CD14-positive monocyte (primary cell): ENCODE data around the gene ICE1. TPM values are rescaled to one million over a fixed set of nuclear protein-coding genes. Genes with fewer than 3 reads are reported as not detected.

Source experiments
- DNase-seq, 3 donors: peaks; one replicate each; pipeline ENCODE4 v3.0.0-alpha.2; 2011 to 2022
- H2AFZ ChIP-seq: 2 replicates; pipeline ENCODE4 v1.6.0; 2012; ENCODE audit warnings: mild to moderate bottlenecking, low read depth, low read length, inconsistent platforms; ENCODE audit not compliant: insufficient read depth, poor library complexity, severe bottlenecking
- H3K27ac ChIP-seq, 2 donors: 1 replicate in 1 of 2; 2 replicates in 1 of 2; pipeline ENCODE4 v1.5.1; 2012 to 2013; ENCODE audit warnings: low read length in 2 of 2, control low read depth in 1 of 2, inconsistent platforms in 1 of 2, low read depth in 1 of 2, mild to moderate bottlenecking in 1 of 2
- H3K27me3 ChIP-seq, 2 donors: one replicate each; pipeline versions ENCODE4 v1.6.0 to v1.6.1; 2011 to 2013; ENCODE audit warnings: low read length in 2 of 2; ENCODE audit not compliant: control insufficient read depth in 2 of 2, insufficient read depth in 2 of 2
- H3K36me3 ChIP-seq, 2 donors: replicated peaks in 1 of 2; 1 replicate in 1 of 2; 2 replicates in 1 of 2; pipeline versions ENCODE4 v1.5.1 to v1.6.1; 2012 to 2013; ENCODE audit warnings: low read length in 2 of 2, control low read depth in 1 of 2, inconsistent platforms in 1 of 2, mild to moderate bottlenecking in 1 of 2; ENCODE audit not compliant: insufficient read depth in 2 of 2, control insufficient read depth in 1 of 2
- H3K4me1 ChIP-seq, 2 donors: 1 replicate in 1 of 2; 2 replicates in 1 of 2; pipeline versions ENCODE4 v1.5.1 to v1.6.1; 2012 to 2013; ENCODE audit warnings: low read length in 2 of 2, control low read depth in 1 of 2, inconsistent platforms in 1 of 2, mild to moderate bottlenecking in 1 of 2, moderate library complexity in 1 of 2; ENCODE audit not compliant: insufficient read depth in 2 of 2, control insufficient read depth in 1 of 2
- H3K4me2 ChIP-seq: replicated peaks from 2 replicates; pipeline ENCODE3; 2012; ENCODE audit warnings: low read length, moderate library complexity, mild to moderate bottlenecking; ENCODE audit not compliant: poor library complexity, severe bottlenecking; ENCODE audit errors: extremely low read depth
- H3K4me3 ChIP-seq, 3 experiments: fragments of 200-600 bp in 1 of 3; sonication (generic) in 1 of 3; replicated peaks in 1 of 3; 1 replicate in 2 of 3; 2 replicates in 1 of 3; pipeline ENCODE4 v1.5.1; 2011 to 2013; ENCODE audit warnings: low read length in 3 of 3, mild to moderate bottlenecking in 3 of 3, control low read depth in 2 of 3, low read depth in 2 of 3, inconsistent platforms in 1 of 3, moderate library complexity in 1 of 3
- H3K79me2 ChIP-seq: 2 replicates; pipeline ENCODE4 v1.6.0; 2012; ENCODE audit warnings: mild to moderate bottlenecking, control low read depth, inconsistent platforms, low read length, moderate library complexity; ENCODE audit not compliant: insufficient read depth
- H3K9ac ChIP-seq: 2 replicates; pipeline ENCODE4 v1.6.0; 2017; ENCODE audit warnings: low read length, mild to moderate bottlenecking; ENCODE audit not compliant: insufficient read depth, poor library complexity, severe bottlenecking
- H3K9me3 ChIP-seq, 2 donors: replicated peaks in 1 of 2; 1 replicate in 1 of 2; 2 replicates in 1 of 2; pipeline versions ENCODE4 v1.5.1 to v1.6.1; 2012 to 2013; ENCODE audit warnings: low read length in 2 of 2, control low read depth in 1 of 2; ENCODE audit not compliant: control insufficient read depth in 1 of 2, insufficient read depth in 1 of 2
- H4K20me1 ChIP-seq: 2 replicates; pipeline ENCODE4 v1.6.0; 2012; ENCODE audit warnings: mild to moderate bottlenecking, low read length, control low read depth, moderate library complexity; ENCODE audit not compliant: insufficient read depth
- H3K27ac Mint-ChIP-seq, 7 donors: one replicate each; pipeline ENCODE4 v1.8.0; 2020; ENCODE audit warnings: mild to moderate bottlenecking in 7 of 7, mixed read lengths in 7 of 7, moderate library complexity in 6 of 7, inconsistent platforms in 2 of 7
- H3K27me3 Mint-ChIP-seq, 3 donors: one replicate each; pipeline ENCODE4 v1.8.0; 2021 to 2022; ENCODE audit warnings: low read depth in 3 of 3, mild to moderate bottlenecking in 3 of 3, mixed read lengths in 3 of 3, moderate library complexity in 3 of 3, inconsistent platforms in 1 of 3
- H3K36me3 Mint-ChIP-seq, 2 donors: one replicate each; pipeline ENCODE4 v1.8.0; 2020; ENCODE audit warnings: mixed read lengths in 2 of 2, inconsistent platforms in 1 of 2, mild to moderate bottlenecking in 1 of 2
- H3K4me1 Mint-ChIP-seq: one replicate; pipeline ENCODE4 v1.8.0; 2020; ENCODE audit warnings: mild to moderate bottlenecking, mixed read lengths
- H3K4me3 Mint-ChIP-seq, 2 donors: one replicate each; pipeline ENCODE4 v1.8.0; 2020; ENCODE audit warnings: mild to moderate bottlenecking in 2 of 2, mixed read lengths in 2 of 2, moderate library complexity in 1 of 2
- H3K9me3 Mint-ChIP-seq, 7 donors: one replicate each; pipeline ENCODE4 v1.8.0; 2020 to 2022; ENCODE audit warnings: mixed read lengths in 7 of 7, mild to moderate bottlenecking in 6 of 7, moderate library complexity in 6 of 7, inconsistent platforms in 2 of 7
- WGBS: methylation state at CpG from one replicate; pipeline ENCODE4 v1.1.5; 2013; ENCODE audit warnings: missing lambda C conversion rate; ENCODE audit not compliant: insufficient coverage; 5-methylcytosine and 5-hydroxymethylcytosine counted together
- intact Hi-C, 2 donors: fragments of 100-400 bp; cut with micrococcal nuclease; formaldehyde crosslinking; loops; one replicate each; pipeline versions ENCODE4 v1.15.0 to v1.15.1; 2023
- polyA plus RNA-seq, 3 donors: library from polyadenylated mRNA; depleted of rRNA in 1 of 3; unstranded in 2 of 3; stranded (reverse) in 1 of 3; fragments of 300-500 nt in 2 of 3; fragments of >200 nt in 1 of 3; fragmentation: Illumina TruSeq in 2 of 3; gene quantifications; 1 replicate in 2 of 3; 2 replicates in 1 of 3; pipeline ENCODE4 v1.2.3, GENCODE V29; 2012 to 2021
- TF ChIP-seq, protein P1 (sequence below): fragments of 200-600 bp; IDR thresholded peaks from one replicate; pipeline ENCODE4 v1.8.0; 2022; ENCODE audit warnings: antibody characterized with exemption, mild to moderate bottlenecking

ICE1 gene
- polyA plus RNA-seq, 3 donors = 2.4 to 8.2 (median 6.4) TPM

DNA sequence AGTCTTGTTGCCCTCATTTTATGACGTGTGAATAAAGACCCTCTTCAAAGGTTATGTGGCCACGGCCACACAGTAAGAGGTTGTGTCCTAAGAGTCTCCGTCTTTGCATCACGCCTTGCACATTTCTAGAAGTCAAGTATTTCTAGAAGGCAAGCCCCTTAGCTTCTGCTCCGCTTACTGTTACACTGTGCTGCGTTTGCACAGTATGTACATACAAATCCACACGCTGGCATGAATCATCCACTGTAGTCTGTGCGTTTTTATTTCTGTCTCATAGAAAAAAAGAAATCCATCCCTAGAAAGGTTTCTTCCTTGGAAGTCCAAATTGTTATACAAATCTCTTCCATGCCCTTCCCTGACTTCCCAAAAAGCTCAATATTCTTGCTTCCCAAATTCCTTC is 21.4 kb upstream of the ICE1 start:
- Mint-ChIP-seq H3K27me3 (no peaks in the 10 kb centered on the region), H3K27ac (no peak overlapping the region), H3K4me3 (no peak overlapping the region), H3K9me3 (peaks cover 0 to 10% (median 7%) of the 10 kb centered on the region in 7 donors), H3K36me3 (no peaks in the 10 kb centered on the region), H3K4me1 (no peaks in the 10 kb centered on the region)
- H2AFZ ChIP-seq = no peak overlapping the region
- no peaks in the 10 kb centered on the region for H3K36me3 ChIP-seq
- H3K27ac ChIP-seq = no peak overlapping the region
- no peak for DNase-seq
- H3K4me3 ChIP-seq = no peak overlapping the region
- H3K9ac ChIP-seq = no peak overlapping the region
- TF ChIP-seq, protein P1, sequence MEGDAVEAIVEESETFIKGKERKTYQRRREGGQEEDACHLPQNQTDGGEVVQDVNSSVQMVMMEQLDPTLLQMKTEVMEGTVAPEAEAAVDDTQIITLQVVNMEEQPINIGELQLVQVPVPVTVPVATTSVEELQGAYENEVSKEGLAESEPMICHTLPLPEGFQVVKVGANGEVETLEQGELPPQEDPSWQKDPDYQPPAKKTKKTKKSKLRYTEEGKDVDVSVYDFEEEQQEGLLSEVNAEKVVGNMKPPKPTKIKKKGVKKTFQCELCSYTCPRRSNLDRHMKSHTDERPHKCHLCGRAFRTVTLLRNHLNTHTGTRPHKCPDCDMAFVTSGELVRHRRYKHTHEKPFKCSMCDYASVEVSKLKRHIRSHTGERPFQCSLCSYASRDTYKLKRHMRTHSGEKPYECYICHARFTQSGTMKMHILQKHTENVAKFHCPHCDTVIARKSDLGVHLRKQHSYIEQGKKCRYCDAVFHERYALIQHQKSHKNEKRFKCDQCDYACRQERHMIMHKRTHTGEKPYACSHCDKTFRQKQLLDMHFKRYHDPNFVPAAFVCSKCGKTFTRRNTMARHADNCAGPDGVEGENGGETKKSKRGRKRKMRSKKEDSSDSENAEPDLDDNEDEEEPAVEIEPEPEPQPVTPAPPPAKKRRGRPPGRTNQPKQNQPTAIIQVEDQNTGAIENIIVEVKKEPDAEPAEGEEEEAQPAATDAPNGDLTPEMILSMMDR = no peak
- H4K20me1 ChIP-seq = no peaks in the 10 kb centered on the region
- 90% methylated on average over 8 of the region's 8 CpGs for WGBS
- H3K9me3 ChIP-seq = no peaks in the 10 kb centered on the region
- no peaks in the 10 kb centered on the region for H3K79me2 ChIP-seq
- no peaks in the 10 kb centered on the region for H3K27me3 ChIP-seq
- intact Hi-C loops = no loop called here
- no peaks in the 10 kb centered on the region for H3K4me1 ChIP-seq
- no peak overlapping the region for H3K4me2 ChIP-seq

DNA sequence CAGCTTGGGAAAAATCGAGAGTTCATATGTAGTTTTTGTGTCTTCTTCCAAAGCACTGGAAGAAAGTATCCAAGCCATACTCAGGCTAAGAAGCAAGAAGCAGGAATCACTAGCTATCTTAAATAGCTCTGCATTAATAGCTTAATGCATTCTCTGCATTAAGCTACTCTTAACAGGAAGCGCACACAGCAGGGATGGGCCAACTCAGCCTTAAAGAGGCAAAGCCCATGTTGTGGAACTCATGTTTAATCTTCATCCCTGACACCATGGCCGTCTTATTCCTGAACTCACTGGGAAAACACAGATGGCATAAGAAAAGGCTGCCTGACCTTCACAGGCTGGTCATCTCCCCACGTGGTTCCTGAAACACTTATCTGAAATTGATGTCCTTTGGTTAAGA is 18.7 kb upstream of the ICE1 start:
- no peak overlapping the region for H3K9ac ChIP-seq
- TF ChIP-seq, protein P1 = no peak
- Mint-ChIP-seq H3K27ac (no peak overlapping the region), H3K4me3 (no peak overlapping the region), H3K36me3 (no peaks in the 10 kb centered on the region), H3K27me3 (no peaks in the 10 kb centered on the region), H3K4me1 (no peaks in the 10 kb centered on the region), H3K9me3 (peaks cover 7 to 15% (median 11%) of the 10 kb centered on the region in 7 donors)
- no peaks in the 10 kb centered on the region for H3K36me3 ChIP-seq
- no peaks in the 10 kb centered on the region for H3K4me1 ChIP-seq
- no peak overlapping the region for H3K4me3 ChIP-seq
- 100% methylated on average over 2 of the region's 4 CpGs for WGBS
- intact Hi-C loops = no loop called here
- H2AFZ ChIP-seq = no peak overlapping the region
- no peaks in the 10 kb centered on the region for H3K27me3 ChIP-seq
- peaks cover 3 to 11% of the 10 kb centered on the region in 2 donors for H3K9me3 ChIP-seq
- no peak overlapping the region for H3K27ac ChIP-seq
- no peak for DNase-seq
- H3K79me2 ChIP-seq = no peaks in the 10 kb centered on the region
- H3K4me2 ChIP-seq = no peak overlapping the region
- H4K20me1 ChIP-seq = no peaks in the 10 kb centered on the region
